ENCODE results near the gene PDZK1IP1. TPM values are rescaled to one million over a fixed set of nuclear protein-coding genes. Genes with fewer than 3 reads are reported as not detected.

PDZK1IP1 gene
- total and polyA plus RNA-seq, 2 of the 13 experiments (the other 11 are each of a cell fraction or from before 2014, with no cell fraction given) = 0.24 to 1.6 TPM

GRCh38 chr1:47226839-47227215 is 37.0 kb upstream of the PDZK1IP1 start (continued):
- no peak for TF ChIP-seq ZNF3 (CRISPR knock-in tag; IDR thresholded peaks at IDR 0.05)
- TF ChIP-seq MNT (IDR thresholded peaks at IDR 0.05) = no peak
- no peak for TF ChIP-seq EHMT2 (IDR thresholded peaks at IDR 0.05; ENCODE audit: borderline replicate concordance, low read depth, low read length)
- no peak for TF ChIP-seq CC2D1A (CRISPR knock-in tag; IDR thresholded peaks at IDR 0.05)
- TF ChIP-seq ZNF503 (CRISPR knock-in tag; IDR thresholded peaks at IDR 0.05) = no peak
- TF ChIP-seq GATAD2A (CRISPR knock-in tag; IDR thresholded peaks at IDR 0.05) = no peak

GRCh38 chr1:47226121-47226838 is 36.4 kb upstream of the PDZK1IP1 start:
- CTCF ChIA-PET (ENCODE audit: low intra/inter-chr PET ratio, low total read pairs) = no interaction called here
- peak overlapping the region in 2 of 3 experiments; percentile 43 to 68; a peak in 4 of 6 replicates for H3K4me3 ChIP-seq (replicated peaks in 1 of 3; ENCODE audit: insufficient read depth in 1 of 3, low read depth in 2 of 3, low read length in 3 of 3)
- H3K36me3 ChIP-seq (replicated peaks in 1 of 2; ENCODE audit: control insufficient read depth in 1 of 2, insufficient read depth in 2 of 2, low read length in 2 of 2) = no peaks in the 10 kb centered on the region
- H3K4me1 ChIP-seq (ENCODE audit: insufficient read depth, low read length) = peaks cover 24% of the 10 kb centered on the region
- H3K79me2 ChIP-seq (ENCODE audit: insufficient read depth, low read length) = no peaks in the 10 kb centered on the region
- no peaks in the 10 kb centered on the region for H4K20me1 ChIP-seq (ENCODE audit: insufficient read depth, low read length)
- peak; percentile 16 for ATAC-seq
- POLR2A ChIA-PET = no interaction called here
- no peak overlapping the region for H2AFZ ChIP-seq (ENCODE audit: low read length)
- in situ Hi-C loops (cut with HindIII; ENCODE audit: extremely low pct_ligation_motif_present, low pct_unique_long_range_greater_than_20kb) (no loop called here), intact Hi-C loops (cut with micrococcal nuclease; ENCODE audit: unreplicated experiment) (no loop called here)
- WGBS (ENCODE audit: low lambda C conversion rate) = 14% methylated on average over 10 of the region's 19 CpGs
- no peak for DNase-seq (ENCODE audit: low spot score)
- H3K27ac ChIP-seq (ENCODE audit: extremely low read length, insufficient read depth, low read length) = no peak overlapping the region
- H3K9me3 ChIP-seq (ENCODE audit: low read length) = no peaks in the 10 kb centered on the region
- H3K27me3 ChIP-seq (ENCODE audit: control insufficient read depth in 1 of 2, insufficient read depth in 2 of 2, low read length in 2 of 2) = peaks cover 20 to 90% of the 10 kb centered on the region in 2 experiments
- no peak for TF ChIP-seq KDM1A (CRISPR knock-in tag; IDR thresholded peaks at IDR 0.05)
- peak; percentile 86 for TF ChIP-seq EZH2 (conservative IDR thresholded peaks at IDR 0.05; ENCODE audit: low read depth, low read length)
- no peak overlapping the region for H3K9ac ChIP-seq (ENCODE audit: insufficient read depth, low read depth, low read length)
- H3K4me2 ChIP-seq (ENCODE audit: low read depth, low read length) = peak overlapping the region; percentile 71
- FAIRE-seq = no peak
- BruUV-seq (replicated peaks) = no TSS peak

All from HepG2 (cell line).